ENCODE measurements around the gene KAZN.

Gene KAZN

GRCh38 chr1:15005116-15005515, 406.6 kb downstream of the KAZN start:
- Histone ChIP-seq H3K4me3 (ENCODE audit: low read length) (no peak overlapping the region), H3K4me1 (ENCODE audit: control insufficient read depth, insufficient read depth, low read length) (no peaks in the 10 kb centered on the region), H3K9me3 (ENCODE audit: control insufficient read depth, low read length) (no peaks in the 10 kb centered on the region), H3K27me3 (replicated peaks; ENCODE audit: control insufficient read depth, insufficient read depth, low read length) (no peaks in the 10 kb centered on the region), H3K9ac (ENCODE audit: low read length) (no peak overlapping the region), H3K36me3 (ENCODE audit: control insufficient read depth, insufficient read depth, low read length, severe bottlenecking) (peaks cover 6% of the 10 kb centered on the region)
- DNase-seq (ENCODE audit: low read depth) = peak; percentile 16

GRCh38 chr1:15007368-15007767, 408.9 kb downstream of the KAZN start:
- Histone ChIP-seq H3K36me3 (ENCODE audit: control insufficient read depth, insufficient read depth, low read length, severe bottlenecking) (peaks cover 6% of the 10 kb centered on the region), H3K9me3 (ENCODE audit: control insufficient read depth, low read length) (no peaks in the 10 kb centered on the region), H3K4me3 (ENCODE audit: low read length) (no peak overlapping the region), H3K9ac (ENCODE audit: low read length) (no peak overlapping the region), H3K27me3 (replicated peaks; ENCODE audit: control insufficient read depth, insufficient read depth, low read length) (no peaks in the 10 kb centered on the region), H3K4me1 (ENCODE audit: control insufficient read depth, insufficient read depth, low read length) (no peaks in the 10 kb centered on the region)
- no peak for DNase-seq (ENCODE audit: low read depth)

GRCh38 chr1:15007842-15008241, 409.4 kb downstream of the KAZN start:
- no peak for DNase-seq (ENCODE audit: low read depth)

GRCh38 chr1:15008783-15009729, 410.6 kb downstream of the KAZN start:
- Histone ChIP-seq H3K4me1 (ENCODE audit: control insufficient read depth, insufficient read depth, low read length) (no peaks in the 10 kb centered on the region), H3K27me3 (replicated peaks; ENCODE audit: control insufficient read depth, insufficient read depth, low read length) (no peaks in the 10 kb centered on the region), H3K36me3 (ENCODE audit: control insufficient read depth, insufficient read depth, low read length, severe bottlenecking) (peaks cover 2% of the 10 kb centered on the region), H3K9ac (ENCODE audit: low read length) (no peak overlapping the region), H3K4me3 (ENCODE audit: low read length) (no peak overlapping the region), H3K9me3 (ENCODE audit: control insufficient read depth, low read length) (no peaks in the 10 kb centered on the region)
- DNase-seq (ENCODE audit: low read depth) = no peak

More at GRCh38 chr1:15007842-15008241, 409.4 kb downstream of the KAZN start:
- H3K9ac ChIP-seq (ENCODE audit: low read length) = no peak overlapping the region
- H3K36me3 ChIP-seq (ENCODE audit: control insufficient read depth, insufficient read depth, low read length, severe bottlenecking) = peaks cover 6% of the 10 kb centered on the region
- no peaks in the 10 kb centered on the region for H3K9me3 ChIP-seq (ENCODE audit: control insufficient read depth, low read length)
- H3K4me1 ChIP-seq (ENCODE audit: control insufficient read depth, insufficient read depth, low read length) = no peaks in the 10 kb centered on the region
- H3K4me3 ChIP-seq (ENCODE audit: low read length) = no peak overlapping the region
- no peaks in the 10 kb centered on the region for H3K27me3 ChIP-seq (replicated peaks; ENCODE audit: control insufficient read depth, insufficient read depth, low read length)

- Histone ChIP-seq H3K4me1 (ENCODE audit: control insufficient read depth, insufficient read depth, low read length) (no peaks in the 10 kb centered on the region), H3K9me3 (ENCODE audit: control insufficient read depth, low read length) (no peaks in the 10 kb centered on the region), H3K27me3 (replicated peaks; ENCODE audit: control insufficient read depth, insufficient read depth, low read length) (no peaks in the 10 kb centered on the region)
Measured at GRCh38 chr1:15011160-15011559, 412.7 kb downstream of the KAZN start.

GRCh38 chr1:15011661-15012060, 413.2 kb downstream of the KAZN start:
- no peaks in the 10 kb centered on the region for H3K9me3 ChIP-seq (ENCODE audit: control insufficient read depth, low read length)
- no peak overlapping the region for H3K9ac ChIP-seq (ENCODE audit: low read length)
- H3K27me3 ChIP-seq (replicated peaks; ENCODE audit: control insufficient read depth, insufficient read depth, low read length) = no peaks in the 10 kb centered on the region
- DNase-seq (ENCODE audit: low read depth) = no peak
- H3K4me1 ChIP-seq (ENCODE audit: control insufficient read depth, insufficient read depth, low read length) = no peaks in the 10 kb centered on the region
- H3K4me3 ChIP-seq (ENCODE audit: low read length) = no peak overlapping the region
- peaks cover 3% of the 10 kb centered on the region for H3K36me3 ChIP-seq (ENCODE audit: control insufficient read depth, insufficient read depth, low read length, severe bottlenecking)

More at GRCh38 chr1:15011160-15011559, 412.7 kb downstream of the KAZN start:
- no peaks in the 10 kb centered on the region for H3K36me3 ChIP-seq (ENCODE audit: control insufficient read depth, insufficient read depth, low read length, severe bottlenecking)
- DNase-seq (ENCODE audit: low read depth) = no peak
- no peak overlapping the region for H3K4me3 ChIP-seq (ENCODE audit: low read length)
- no peak overlapping the region for H3K9ac ChIP-seq (ENCODE audit: low read length)

GRCh38 chr1:15012822-15013221, 414.3 kb downstream of the KAZN start:
- H3K9me3 ChIP-seq (ENCODE audit: control insufficient read depth, low read length) = no peaks in the 10 kb centered on the region

GRCh38 chr1:15013767-15014166, 415.3 kb downstream of the KAZN start:
- H3K9me3 ChIP-seq (ENCODE audit: control insufficient read depth, low read length) = no peaks in the 10 kb centered on the region
- H3K4me1 ChIP-seq (ENCODE audit: control insufficient read depth, insufficient read depth, low read length) = no peaks in the 10 kb centered on the region
- no peak overlapping the region for H3K9ac ChIP-seq (ENCODE audit: low read length)
- DNase-seq (ENCODE audit: low read depth) = no peak
- no peaks in the 10 kb centered on the region for H3K27me3 ChIP-seq (replicated peaks; ENCODE audit: control insufficient read depth, insufficient read depth, low read length)
- H3K4me3 ChIP-seq (ENCODE audit: low read length) = no peak overlapping the region
- peaks cover 3% of the 10 kb centered on the region for H3K36me3 ChIP-seq (ENCODE audit: control insufficient read depth, insufficient read depth, low read length, severe bottlenecking)

More at GRCh38 chr1:15012822-15013221, 414.3 kb downstream of the KAZN start:
- H3K4me3 ChIP-seq (ENCODE audit: low read length) = no peak overlapping the region
- H3K9ac ChIP-seq (ENCODE audit: low read length) = no peak overlapping the region
- DNase-seq (ENCODE audit: low read depth) = no peak
- H3K4me1 ChIP-seq (ENCODE audit: control insufficient read depth, insufficient read depth, low read length) = no peaks in the 10 kb centered on the region
- H3K27me3 ChIP-seq (replicated peaks; ENCODE audit: control insufficient read depth, insufficient read depth, low read length) = no peaks in the 10 kb centered on the region
- peaks cover 3% of the 10 kb centered on the region for H3K36me3 ChIP-seq (ENCODE audit: control insufficient read depth, insufficient read depth, low read length, severe bottlenecking)

- no peaks in the 10 kb centered on the region for H3K9me3 ChIP-seq (ENCODE audit: control insufficient read depth, low read length)
Measured at GRCh38 chr1:15014516-15014915, 416.0 kb downstream of the KAZN start.

GRCh38 chr1:15016001-15016400, 417.5 kb downstream of the KAZN start:
- Histone ChIP-seq H3K4me1 (ENCODE audit: control insufficient read depth, insufficient read depth, low read length) (no peaks in the 10 kb centered on the region), H3K27me3 (replicated peaks; ENCODE audit: control insufficient read depth, insufficient read depth, low read length) (no peaks in the 10 kb centered on the region), H3K36me3 (ENCODE audit: control insufficient read depth, insufficient read depth, low read length, severe bottlenecking) (peaks cover 3% of the 10 kb centered on the region), H3K9ac (ENCODE audit: low read length) (no peak overlapping the region), H3K9me3 (ENCODE audit: control insufficient read depth, low read length) (no peaks in the 10 kb centered on the region), H3K4me3 (ENCODE audit: low read length) (no peak overlapping the region)
- DNase-seq (ENCODE audit: low read depth) = no peak

More at GRCh38 chr1:15014516-15014915, 416.0 kb downstream of the KAZN start:
- H3K9ac ChIP-seq (ENCODE audit: low read length) = no peak overlapping the region
- H3K4me3 ChIP-seq (ENCODE audit: low read length) = no peak overlapping the region
- no peaks in the 10 kb centered on the region for H3K4me1 ChIP-seq (ENCODE audit: control insufficient read depth, insufficient read depth, low read length)
- no peaks in the 10 kb centered on the region for H3K27me3 ChIP-seq (replicated peaks; ENCODE audit: control insufficient read depth, insufficient read depth, low read length)
- peaks cover 3% of the 10 kb centered on the region for H3K36me3 ChIP-seq (ENCODE audit: control insufficient read depth, insufficient read depth, low read length, severe bottlenecking)
- no peak for DNase-seq (ENCODE audit: low read depth)

GRCh38 chr1:15016526-15016925, 418.0 kb downstream of the KAZN start:
- H3K9me3 ChIP-seq (ENCODE audit: control insufficient read depth, low read length) = no peaks in the 10 kb centered on the region
- H3K9ac ChIP-seq (ENCODE audit: low read length) = no peak overlapping the region
- peaks cover 3% of the 10 kb centered on the region for H3K36me3 ChIP-seq (ENCODE audit: control insufficient read depth, insufficient read depth, low read length, severe bottlenecking)
- no peaks in the 10 kb centered on the region for H3K27me3 ChIP-seq (replicated peaks; ENCODE audit: control insufficient read depth, insufficient read depth, low read length)
- H3K4me1 ChIP-seq (ENCODE audit: control insufficient read depth, insufficient read depth, low read length) = no peaks in the 10 kb centered on the region
- DNase-seq (ENCODE audit: low read depth) = no peak
- H3K4me3 ChIP-seq (ENCODE audit: low read length) = no peak overlapping the region

All from adipocyte (in vitro differentiated cells).